HCT116 (cell line): ENCODE data around the gene RALGPS1. TPM values are rescaled to one million over a fixed set of nuclear protein-coding genes. Genes with fewer than 3 reads are reported as not detected.

ENCODE experiments used
- ATAC-seq: fragments of 200-7000 bp; cut with Tn5 transposase; 2 replicates; pipeline ENCODE4 v1.9.1; 2020; ENCODE audit warnings: mild to moderate bottlenecking, moderate library complexity
- BruUV-seq: library from RNA; stranded (reverse); fragments of 400-500 nt; replicated peaks from 2 replicates; lab custom pipeline; 2021; lab: Mats Ljungman, UMichigan
- CTCF ChIA-PET: fragments of 300-600 bp; sonication (Branson Sonifier 250); formaldehyde crosslinking; loops from one replicate; lab custom pipeline; 2021; ENCODE audit warnings: antibody characterized with exemption; lab: Charles Lee
- POLR2A ChIA-PET: fragments of 300-600, 350-600 bp; sonication (Branson Sonifier 250); formaldehyde crosslinking; loops from one replicate; lab custom pipeline; 2021; ENCODE audit warnings: antibody characterized with exemption; lab: Charles Lee
- RAD21 ChIA-PET, 2 experiments: fragments of 300-600 bp; sonication (Branson Sonifier 250); formaldehyde crosslinking; loops; one replicate each; lab custom pipeline; 2023; ENCODE audit warnings: low total read pairs in 2 of 2; ENCODE audit not compliant: uncharacterized antibody in 2 of 2, unreplicated experiment in 2 of 2, low non-redundant PET in 1 of 2; lab: Charles Lee
- DNase-seq: peaks from one replicate; pipeline ENCODE4 v3.0.0-alpha.2; 2010; ENCODE audit warnings: low read depth, low spot score
- H2AFZ ChIP-seq: fragments of 200-600 bp; shearing (Covaris generic), sonication (generic); 2 replicates; pipeline ENCODE4 v1.6.1; 2017; ENCODE audit warnings: low read depth, mixed run types, mixed read lengths, antibody characterized with exemption, low read length; ENCODE audit not compliant: poor library complexity, severe bottlenecking
- H3K27ac ChIP-seq: 2 replicates; pipeline ENCODE4 v1.5.1; 2012; ENCODE audit warnings: low read depth, low read length
- H3K27me3 ChIP-seq: fragments of 200-600 bp; sonication (generic); 2 replicates; pipeline ENCODE4 v1.6.1; 2016; ENCODE audit warnings: mixed run types, low read length, mixed read lengths; ENCODE audit not compliant: insufficient read depth
- H3K36me3 ChIP-seq, 2 experiments: fragments of 200-500 bp in 1 of 2; fragments of 200-600 bp in 1 of 2; sonication (Bioruptor generic) in 1 of 2; sonication (generic) in 1 of 2; 2 replicates each; pipeline versions ENCODE4 v1.5.1 to v1.6.1; 2014 to 2016; ENCODE audit warnings: low read length in 2 of 2, inconsistent platforms in 1 of 2, mixed read lengths in 1 of 2, mixed run types in 1 of 2; ENCODE audit not compliant: insufficient read depth in 2 of 2, control insufficient read depth in 1 of 2
- H3K4me1 ChIP-seq, 2 experiments: fragments of 200-600 bp in 1 of 2; sonication (generic) in 1 of 2; 2 replicates each; pipeline versions ENCODE4 v1.5.1 to v1.6.1; 2012 to 2017; ENCODE audit warnings: low read length in 2 of 2, inconsistent platforms in 1 of 2, mild to moderate bottlenecking in 1 of 2, mixed read lengths in 1 of 2, mixed run types in 1 of 2, moderate library complexity in 1 of 2; ENCODE audit not compliant: insufficient read depth in 2 of 2, control insufficient read depth in 1 of 2
- H3K4me2 ChIP-seq: fragments of 200-600 bp; sonication (generic); 2 replicates; pipeline ENCODE4 v1.6.1; 2017; ENCODE audit warnings: mixed run types, low read length, mixed read lengths
- H3K4me3 ChIP-seq, 2 experiments: fragments of 200-600 bp in 1 of 2; sonication (generic) in 1 of 2; replicated peaks in 1 of 2; 2 replicates each; pipeline ENCODE4 v1.5.1; 2011 to 2016; ENCODE audit warnings: low read length in 2 of 2, control low read depth in 1 of 2, low read depth in 1 of 2, mild to moderate bottlenecking in 1 of 2, mixed read lengths in 1 of 2, mixed run types in 1 of 2
- H3K79me2 ChIP-seq: fragments of 200-600 bp; sonication (generic); 2 replicates; pipeline ENCODE4 v1.6.1; 2017; ENCODE audit warnings: mild to moderate bottlenecking, mixed run types, low read length, moderate library complexity, mixed read lengths; ENCODE audit not compliant: insufficient read depth
- H3K9ac ChIP-seq: fragments of 200-600 bp; sonication (generic); 2 replicates; pipeline ENCODE4 v1.6.1; 2016; ENCODE audit warnings: low read length, mixed read lengths
- H3K9me2 ChIP-seq: fragments of 200-600 bp; sonication (generic), shearing (Covaris generic); 2 replicates; pipeline ENCODE4 v1.6.1; 2017; ENCODE audit warnings: mixed run types, mild to moderate bottlenecking, moderate library complexity; ENCODE audit not compliant: insufficient read depth
- H3K9me3 ChIP-seq, 2 experiments: fragments of 200-500 bp in 1 of 2; fragments of 200-600 bp in 1 of 2; sonication (Bioruptor generic) in 1 of 2; sonication (generic) in 1 of 2; 2 replicates each; pipeline ENCODE4 v1.6.1; 2014 to 2017; ENCODE audit warnings: low read length in 2 of 2, mixed read lengths in 2 of 2, inconsistent platforms in 1 of 2, low read depth in 1 of 2, mild to moderate bottlenecking in 1 of 2, mixed run types in 1 of 2, moderate library complexity in 1 of 2; ENCODE audit not compliant: control insufficient read depth in 1 of 2, insufficient read depth in 1 of 2
- H4K20me1 ChIP-seq: fragments of 200-600 bp; sonication (generic), shearing (Covaris generic); 2 replicates; pipeline ENCODE4 v1.6.1; 2017; ENCODE audit warnings: mixed run types, mild to moderate bottlenecking, moderate library complexity; ENCODE audit not compliant: insufficient read depth
- ATF3 ChIP-seq: IDR thresholded peaks from 2 replicates; pipeline ENCODE4 v1.6.1; 2012
- CBX3 ChIP-seq: IDR thresholded peaks from 2 replicates; pipeline ENCODE4 v1.6.1; 2012; ENCODE audit warnings: low read depth
- EGR1 ChIP-seq: IDR thresholded peaks from 2 replicates; pipeline ENCODE4 v1.6.1; 2012; ENCODE audit warnings: low read depth
- EZH2 ChIP-seq: fragments of 200-600 bp; sonication (generic); IDR thresholded peaks from 2 replicates; pipeline ENCODE4 v1.6.1; 2017; ENCODE audit warnings: antibody characterized with exemption, mixed run types
- EZH2phosphoT487 ChIP-seq: fragments of 200-600 bp; IDR thresholded peaks from 2 replicates; pipeline ENCODE4 v1.6.1; 2018; ENCODE audit warnings: antibody characterized with exemption, borderline replicate concordance
- FOSL1 ChIP-seq: IDR thresholded peaks from 2 replicates; pipeline ENCODE4 v1.6.1; 2012; ENCODE audit warnings: low read depth
- JUND ChIP-seq: IDR thresholded peaks from 2 replicates; pipeline ENCODE4 v1.6.1; 2012
- MAX ChIP-seq: IDR thresholded peaks from 2 replicates; pipeline ENCODE4 v1.6.1; 2012
- POLR2A ChIP-seq: IDR thresholded peaks from 2 replicates; pipeline ENCODE4 v1.7.0; 2011; ENCODE audit warnings: borderline replicate concordance; ENCODE audit not compliant: insufficient read depth, insufficient read length; ENCODE audit errors: extremely low read depth
- POLR2AphosphoS5 ChIP-seq: IDR thresholded peaks from 2 replicates; pipeline ENCODE4 v1.6.1; 2011; ENCODE audit warnings: mild to moderate bottlenecking, low read depth, low read length, moderate library complexity
- REST ChIP-seq: IDR thresholded peaks from 2 replicates; pipeline ENCODE4 v1.6.1; 2012; ENCODE audit warnings: low read depth
- SIN3A ChIP-seq: IDR thresholded peaks from 2 replicates; pipeline ENCODE4 v1.6.1; 2012; ENCODE audit warnings: low read depth
- SP1 ChIP-seq: IDR thresholded peaks from 2 replicates; pipeline ENCODE4 v1.6.1; 2012; ENCODE audit warnings: low read depth
- ZBTB33 ChIP-seq: IDR thresholded peaks from 2 replicates; pipeline ENCODE4 v1.6.1; 2011; ENCODE audit warnings: mild to moderate bottlenecking, low read length, moderate library complexity; ENCODE audit not compliant: insufficient replicate concordance; ENCODE audit errors: extremely low read depth
- ZNF274 ChIP-seq: fragments of 200-500 bp; sonication (Bioruptor generic); IDR thresholded peaks from 2 replicates; pipeline ENCODE4 v1.6.1; 2014; ENCODE audit warnings: mild to moderate bottlenecking, low read depth, low read length, inconsistent platforms
- intact Hi-C: fragments of 100-400 bp; cut with micrococcal nuclease; formaldehyde crosslinking; loops from 2 replicates; pipeline ENCODE4 v1.10.0; 2022
- total RNA-seq: library from RNA; stranded (reverse); gene quantifications from one replicate; pipeline ENCODE4 v1.2.1, GENCODE V29; 2021; ENCODE audit not compliant: unreplicated experiment

RALGPS1 gene
- total RNA-seq, 1 experiment from 2014 or later, result 7.6 TPM

GRCh38 chr9:127053057-127053821 is 138.7 kb downstream of the RALGPS1 start:
- no peaks in the 10 kb centered on the region for H3K79me2 ChIP-seq
- no TSS peak for BruUV-seq
- ATAC-seq, result no peak
- no peaks in the 10 kb centered on the region for H3K9me3 ChIP-seq
- intact Hi-C loops, result no loop called here
- H3K9ac ChIP-seq, result no peak overlapping the region
- no peaks in the 10 kb centered on the region for H3K36me3 ChIP-seq
- CTCF ChIA-PET, result no interaction called here
- no peak overlapping the region for H2AFZ ChIP-seq
- no peaks in the 10 kb centered on the region for H3K27me3 ChIP-seq
- DNase-seq, result no peak
- TF ChIP-seq FOSL1, result no peak
- no peak for TF ChIP-seq POLR2AphosphoS5
- TF ChIP-seq ZBTB33, result no peak
- TF ChIP-seq EZH2, result no peak
- TF ChIP-seq, all 23 proteins: peak for 0
- Histone ChIP-seq H3K4me2 (no peak overlapping the region), H3K9me2 (no peaks in the 10 kb centered on the region), H4K20me1 (no peaks in the 10 kb centered on the region), H3K27ac (no peak overlapping the region), H3K4me1 (peaks cover 2 to 16% of the 10 kb centered on the region in 2 experiments; a peak in 3 of 4 replicates), H3K4me3 (no peak overlapping the region)
- RAD21 ChIA-PET, result no interaction called here
- POLR2A ChIA-PET, result no interaction called here

- Histone ChIP-seq H3K4me3 (no peak overlapping the region), H3K36me3 (no peaks in the 10 kb centered on the region), H3K4me1 (peaks cover under 1 to 19% of the 10 kb centered on the region in 2 experiments; a peak in 3 of 4 replicates), H2AFZ (no peak overlapping the region), H4K20me1 (no peaks in the 10 kb centered on the region), H3K4me2 (no peak overlapping the region), H3K9me2 (no peaks in the 10 kb centered on the region), H3K9ac (no peak overlapping the region), H3K27ac (no peak overlapping the region), H3K9me3 (no peaks in the 10 kb centered on the region), H3K79me2 (no peaks in the 10 kb centered on the region), H3K27me3 (no peaks in the 10 kb centered on the region)
- ChIA-PET RAD21 (no interaction called here), CTCF (no interaction called here), POLR2A (no interaction called here)
- no TSS peak for BruUV-seq
- no peak for DNase-seq
- no peak for ATAC-seq
- intact Hi-C loops, result no loop called here
- TF ChIP-seq SIN3A, result no peak
- no peak for TF ChIP-seq POLR2AphosphoS5
- TF ChIP-seq CBX3, result no peak
- TF ChIP-seq EZH2phosphoT487, result no peak
- no peak for TF ChIP-seq FOSL1
- no peak for TF ChIP-seq EZH2
- TF ChIP-seq POLR2A, result no peak
- no peak for TF ChIP-seq SP1
- no peak for TF ChIP-seq JUND
- no peak for TF ChIP-seq EGR1
- TF ChIP-seq ZNF274, result no peak
- no peak for TF ChIP-seq ATF3
- no peak for TF ChIP-seq MAX
- TF ChIP-seq REST, result no peak
Observed at GRCh38 chr9:127053960-127054359, 139.4 kb downstream of the RALGPS1 start.
